Measurements from ENCODE around the gene BNIPL. TPM values are rescaled to one million over a fixed set of nuclear protein-coding genes. Genes with fewer than 3 reads are reported as not detected.

BNIPL gene
- total and polyA plus RNA-seq, 2 of the 8 experiments (the other 6 are each of a cell fraction or from before 2014, with no cell fraction given): 2.4 to 3.3 TPM

GRCh38 chr1:151055581-151055980, 19.2 kb downstream of the BNIPL start:
- Histone ChIP-seq H3K9ac (replicated peaks in 1 of 4; ENCODE audit: extremely low read depth in 1 of 4, low read depth in 3 of 4, low read length in 3 of 4) (no peak overlapping the region), H3K18ac (ENCODE audit: extremely low read depth, low read length) (no peak overlapping the region), H3K23me2 (ENCODE audit: low read depth, low read length) (peaks cover 9% of the 10 kb centered on the region; the same call in 1 of the 2 replicates), H2BK20ac (ENCODE audit: low read length) (no peak overlapping the region), H3K4me3 (ENCODE audit: extremely low read depth in 1 of 4, insufficient read depth in 2 of 4, low read depth in 3 of 4, low read length in 4 of 4) (no peak overlapping the region), H4K8ac (ENCODE audit: extremely low read depth, insufficient read depth, low read length) (no peak overlapping the region), H2BK12ac (ENCODE audit: low read depth, low read length) (no peak overlapping the region), H3K79me1 (ENCODE audit: low read depth, low read length) (peaks cover 12% of the 10 kb centered on the region), H3K27ac (ENCODE audit: low read depth, low read length) (no peak overlapping the region), H2AFZ (ENCODE audit: low read length) (no peak overlapping the region), H3K9me3 (ENCODE audit: insufficient read depth in 2 of 2, low read depth in 1 of 2, low read length in 1 of 2) (no peaks in the 10 kb centered on the region), H4K20me1 (replicated peaks in 1 of 2; ENCODE audit: control insufficient read depth in 1 of 2, insufficient read depth in 2 of 2, low read length in 2 of 2) (peaks cover 0 to 10% of the 10 kb centered on the region in 2 experiments), H2AK5ac (ENCODE audit: low read depth, low read length) (no peak overlapping the region), H3K23ac (ENCODE audit: insufficient read length) (no peak overlapping the region), H2BK120ac (replicated peaks; ENCODE audit: low read depth, low read length) (no peak overlapping the region), H3K36me3 (ENCODE audit: control insufficient read depth in 2 of 4, insufficient read depth in 4 of 4, low read length in 3 of 4) (peaks cover 18 to 56% (median 41%) of the 10 kb centered on the region in 4 experiments), H3K14ac (ENCODE audit: insufficient read length) (no peak overlapping the region), H3K27me3 (replicated peaks in 1 of 4; ENCODE audit: control insufficient read depth in 3 of 4, extremely low read depth in 1 of 4, insufficient read depth in 3 of 4, low read length in 3 of 4) (no peaks in the 10 kb centered on the region), H3K4me1 (replicated peaks in 1 of 4; ENCODE audit: control insufficient read depth in 3 of 4, insufficient read depth in 4 of 4, low read length in 3 of 4) (peaks cover 4 to 9% (median 6%) of the 10 kb centered on the region in 4 experiments; a peak in 6 of 7 replicates), H3K4me2 (ENCODE audit: insufficient read depth in 1 of 2, low read depth in 2 of 2, low read length in 2 of 2) (no peak overlapping the region), H4K5ac (ENCODE audit: insufficient read length, low read depth, low read length) (no peak overlapping the region), H2BK15ac (ENCODE audit: low read length) (no peak overlapping the region), H2BK5ac (ENCODE audit: low read depth, low read length) (no peak overlapping the region), H4K91ac (replicated peaks; ENCODE audit: insufficient read length, low read length) (no peak overlapping the region), H3K79me2 (ENCODE audit: control insufficient read depth in 1 of 2, insufficient read depth in 2 of 2, low read length in 2 of 2) (peaks cover 7 to 36% of the 10 kb centered on the region in 2 experiments), H3K4ac (replicated peaks; ENCODE audit: insufficient read length, low read depth, low read length) (no peak overlapping the region), H3K56ac (replicated peaks; ENCODE audit: insufficient read length, low read depth, low read length) (no peak overlapping the region)
- ChIA-PET POLR2A (ENCODE audit: partially characterized antibody) (interaction anchor here (0.7 to 9.1 kb wide), 3 partner anchors 7 to 12 kb away, joined by 3 to 107 read pairs (median 3); partner anchors contain the start of gene C1orf56), CTCF (ENCODE audit: partially characterized antibody) (interaction anchor here (1.1 to 1.7 kb wide), 6 partner anchors 16 to 523 kb away, joined by 3 to 5 read pairs (median 4); partner anchors contain the start of gene MINDY1)
- FAIRE-seq (no peak), DNase-seq (ENCODE audit: low read depth in 1 of 2, low spot score in 2 of 2) (no peak)
- WGBS, 2 experiments (ENCODE audit: extremely low coverage in 1 of 2, insufficient coverage in 1 of 2, insufficient read length in 1 of 2, insufficient replicate concordance in 2 of 2, low coverage in 1 of 2, low lambda C conversion rate in 2 of 2, missing lambda C conversion rate in 1 of 2): 88% methylated on average over 1 of the region's 2 CpGs; no CpG with 5 or more reads in 1 of the 2 experiments
- TF ChIP-seq ATF2 (IDR thresholded peaks at IDR 0.05; ENCODE audit: low read length): no peak
- no peak for TF ChIP-seq TBP (IDR thresholded peaks at IDR 0.05; ENCODE audit: low read depth, low read length)
- TF ChIP-seq BCL11A (IDR thresholded peaks at IDR 0.05; ENCODE audit: low read depth in 2 of 2, low read length in 2 of 2): no peak
- TF ChIP-seq GABPA (IDR thresholded peaks at IDR 0.05; ENCODE audit: borderline replicate concordance, insufficient read depth, low read length): no peak
- no peak for TF ChIP-seq CHD2 (IDR thresholded peaks at IDR 0.05; ENCODE audit: low read length)
- TF ChIP-seq HDAC6 (IDR thresholded peaks at IDR 0.05; ENCODE audit: low read depth, low read length): no peak
- TF ChIP-seq POU5F1 (IDR thresholded peaks at IDR 0.05; ENCODE audit: low read depth, low read length): no peak
- no peak for TF ChIP-seq SUZ12 (IDR thresholded peaks at IDR 0.05; ENCODE audit: low read length)
- no peak for TF ChIP-seq RAD21 (IDR thresholded peaks at IDR 0.05 in 1 of 2, conservative IDR thresholded peaks at IDR 0.05 in 1 of 2; ENCODE audit: low read depth in 2 of 2, low read length in 2 of 2)
- TF ChIP-seq SIX5 (IDR thresholded peaks at IDR 0.05; ENCODE audit: low read depth, low read length): no peak
- no peak for TF ChIP-seq KDM4A (IDR thresholded peaks at IDR 0.05; ENCODE audit: low read depth, low read length, severe bottlenecking)

Data from H1 (cell line).